H1 (cell line): ENCODE data around the gene HTR3D. TPM values are rescaled to one million over a fixed set of nuclear protein-coding genes. Genes with fewer than 3 reads are reported as not detected.

Experiments used
- CTCF ChIA-PET: fragments of 300-600 bp; sonication (Branson Sonifier 250); formaldehyde crosslinking; loops from one replicate; lab custom pipeline; 2021; ENCODE audit not compliant: partially characterized antibody; lab: Charles Lee
- POLR2A ChIA-PET: fragments of 300-600 bp; sonication (Branson Sonifier 250); formaldehyde crosslinking; loops from one replicate; lab custom pipeline; 2021; ENCODE audit warnings: inconsistent platforms; ENCODE audit not compliant: partially characterized antibody; lab: Charles Lee
- DNase-seq, 2 experiments: peaks; one replicate each; pipeline versions ENCODE4 v3.0.0 to v3.0.0-alpha.2; 2010 to 2022; ENCODE audit warnings: low spot score in 2 of 2, low read depth in 1 of 2, mixed read lengths in 1 of 2
- FAIRE-seq: peaks from 2 replicates; lab custom pipeline; 2011; peaks lifted over from hg19 to GRCh38; lab: Jason Lieb, UNC
- H2AFZ ChIP-seq: 2 replicates; pipeline ENCODE4 v1.8.1; 2012; ENCODE audit warnings: low read length, inconsistent platforms
- H2AK5ac ChIP-seq: 2 replicates; pipeline ENCODE4 v1.6.1; 2013; ENCODE audit warnings: low read depth, low read length
- H2BK120ac ChIP-seq: replicated peaks from 2 replicates; pipeline ENCODE3; 2013; ENCODE audit warnings: low read depth, low read length, inconsistent platforms
- H2BK12ac ChIP-seq: 2 replicates; pipeline ENCODE4 v1.6.1; 2013; ENCODE audit warnings: low read depth, low read length
- H2BK15ac ChIP-seq: 2 replicates; pipeline ENCODE4 v1.6.1; 2013; ENCODE audit warnings: low read length
- H2BK20ac ChIP-seq: 2 replicates; pipeline ENCODE4 v1.6.1; 2013; ENCODE audit warnings: low read length
- H2BK5ac ChIP-seq: 2 replicates; pipeline ENCODE4 v1.6.1; 2013; ENCODE audit warnings: low read depth, low read length
- H3K14ac ChIP-seq: 2 replicates; pipeline ENCODE4 v1.6.1; 2013; ENCODE audit warnings: inconsistent platforms; ENCODE audit not compliant: insufficient read length
- H3K18ac ChIP-seq: 2 replicates; pipeline ENCODE4 v1.6.1; 2013; ENCODE audit warnings: low read length; ENCODE audit errors: extremely low read depth
- H3K23ac ChIP-seq: 2 replicates; pipeline ENCODE4 v1.6.1; 2013; ENCODE audit warnings: inconsistent platforms; ENCODE audit not compliant: insufficient read length
- H3K23me2 ChIP-seq: 2 replicates; pipeline ENCODE4 v1.6.1; 2013; ENCODE audit warnings: low read depth, low read length
- H3K27ac ChIP-seq: 2 replicates; pipeline ENCODE4 v1.6.1; 2011; ENCODE audit warnings: low read depth, low read length, inconsistent platforms
- H3K27me3 ChIP-seq, 4 experiments: replicated peaks in 1 of 4; 1 replicate in 1 of 4; 2 replicates in 3 of 4; pipeline versions ENCODE4 v1.6.1 to v1.8.1; 2011 to 2013; ENCODE audit warnings: low read length in 3 of 4, mild to moderate bottlenecking in 3 of 4, inconsistent platforms in 2 of 4, mixed read lengths in 2 of 4, moderate library complexity in 1 of 4; ENCODE audit not compliant: control insufficient read depth in 3 of 4, insufficient read depth in 3 of 4; ENCODE audit errors: extremely low read depth in 1 of 4
- H3K36me3 ChIP-seq, 4 experiments: 2 replicates each; pipeline versions ENCODE4 v1.6.1 to v1.8.1; 2011 to 2013; ENCODE audit warnings: mild to moderate bottlenecking in 4 of 4, low read length in 3 of 4, moderate library complexity in 2 of 4, control low read depth in 1 of 4, inconsistent platforms in 1 of 4; ENCODE audit not compliant: insufficient read depth in 4 of 4, control insufficient read depth in 2 of 4
- H3K4ac ChIP-seq: replicated peaks from 2 replicates; pipeline ENCODE3; 2013; ENCODE audit warnings: low read length, low read depth, mixed read lengths, inconsistent platforms; ENCODE audit not compliant: insufficient read length
- H3K4me1 ChIP-seq, 4 experiments: replicated peaks in 1 of 4; 1 replicate in 1 of 4; 2 replicates in 3 of 4; pipeline versions ENCODE4 v1.6.1 to v1.8.1; 2011 to 2013; ENCODE audit warnings: low read length in 3 of 4, inconsistent platforms in 2 of 4, mixed read lengths in 1 of 4; ENCODE audit not compliant: insufficient read depth in 4 of 4, control insufficient read depth in 3 of 4
- H3K4me2 ChIP-seq, 2 experiments: 2 replicates each; pipeline versions ENCODE4 v1.6.1 to v1.8.1; 2011 to 2013; ENCODE audit warnings: low read depth in 2 of 2, low read length in 2 of 2, control low read depth in 1 of 2, inconsistent platforms in 1 of 2, mild to moderate bottlenecking in 1 of 2; ENCODE audit not compliant: insufficient read depth in 1 of 2
- H3K4me3 ChIP-seq, 4 experiments: fragments of 200-600, 300-600 bp in 1 of 4; sonication (generic), shearing (Covaris generic), sonication (Bioruptor Twin) in 1 of 4; 2 replicates each; pipeline versions ENCODE4 v1.5.1 to v1.8.1; 2011 to 2016; ENCODE audit warnings: low read length in 4 of 4, low read depth in 3 of 4, control low read depth in 2 of 4, inconsistent platforms in 2 of 4, mild to moderate bottlenecking in 2 of 4, mixed read lengths in 1 of 4, moderate library complexity in 1 of 4; ENCODE audit not compliant: insufficient read depth in 2 of 4; ENCODE audit errors: extremely low read depth in 1 of 4
- H3K56ac ChIP-seq: replicated peaks from 2 replicates; pipeline ENCODE3; 2013; ENCODE audit warnings: low read depth, mild to moderate bottlenecking, mixed read lengths, low read length, inconsistent platforms; ENCODE audit not compliant: insufficient read length
- H3K79me1 ChIP-seq: 2 replicates; pipeline ENCODE4 v1.6.1; 2013; ENCODE audit warnings: low read depth, low read length, control low read depth
- H3K79me2 ChIP-seq, 2 experiments: 2 replicates each; pipeline versions ENCODE4 v1.6.1 to v1.8.1; 2012 to 2013; ENCODE audit warnings: low read length in 2 of 2, mild to moderate bottlenecking in 2 of 2, inconsistent platforms in 1 of 2; ENCODE audit not compliant: insufficient read depth in 2 of 2, control insufficient read depth in 1 of 2
- H3K9ac ChIP-seq, 4 experiments: replicated peaks in 1 of 4; 1 replicate in 1 of 4; 2 replicates in 3 of 4; pipeline versions ENCODE4 v1.6.1 to v1.8.1; 2011 to 2013; ENCODE audit warnings: low read depth in 3 of 4, low read length in 3 of 4, control low read depth in 2 of 4, mild to moderate bottlenecking in 2 of 4, moderate library complexity in 2 of 4, inconsistent platforms in 1 of 4; ENCODE audit errors: extremely low read depth in 1 of 4
- H3K9me3 ChIP-seq, 2 experiments: 2 replicates each; pipeline versions ENCODE4 v1.6.1 to v1.8.1; 2012 to 2013; ENCODE audit warnings: mild to moderate bottlenecking in 2 of 2, moderate library complexity in 2 of 2, control low read depth in 1 of 2, inconsistent platforms in 1 of 2, low read depth in 1 of 2, low read length in 1 of 2, mixed read lengths in 1 of 2; ENCODE audit not compliant: insufficient read depth in 2 of 2
- H4K20me1 ChIP-seq, 2 experiments: replicated peaks in 1 of 2; 2 replicates each; pipeline versions ENCODE3 to v1.8.1; 2011 to 2013; ENCODE audit warnings: inconsistent platforms in 2 of 2, low read length in 2 of 2, mild to moderate bottlenecking in 1 of 2; ENCODE audit not compliant: insufficient read depth in 2 of 2, control insufficient read depth in 1 of 2
- H4K5ac ChIP-seq: 2 replicates; pipeline ENCODE4 v1.6.1; 2013; ENCODE audit warnings: low read length, low read depth, mixed read lengths, inconsistent platforms; ENCODE audit not compliant: insufficient read length
- H4K8ac ChIP-seq: 2 replicates; pipeline ENCODE4 v1.8.0; 2013; ENCODE audit warnings: mild to moderate bottlenecking, moderate library complexity, low read length, inconsistent platforms; ENCODE audit not compliant: insufficient read depth; ENCODE audit errors: extremely low read depth
- H4K91ac ChIP-seq: replicated peaks from 2 replicates; pipeline ENCODE3; 2013; ENCODE audit warnings: low read length, mixed read lengths, inconsistent platforms; ENCODE audit not compliant: insufficient read length
- CHD1 ChIP-seq: IDR thresholded peaks from 2 replicates; pipeline ENCODE4 v1.6.1; 2012; ENCODE audit warnings: low read depth, low read length, improper control_type of control experiment
- FOSL1 ChIP-seq: IDR thresholded peaks from 2 replicates; pipeline ENCODE4 v1.6.1; 2011; ENCODE audit warnings: mild to moderate bottlenecking, low read depth, low read length, moderate library complexity; ENCODE audit not compliant: insufficient read depth
- HDAC6 ChIP-seq: IDR thresholded peaks from one replicate; pipeline ENCODE4 v1.7.1; 2012; ENCODE audit warnings: low read depth, mild to moderate bottlenecking, inconsistent platforms, low read length, moderate library complexity
- JUND ChIP-seq: IDR thresholded peaks from 2 replicates; pipeline ENCODE4 v1.6.1; 2011; ENCODE audit warnings: mild to moderate bottlenecking, improper control_type of control experiment, low read length
- RFX5 ChIP-seq: IDR thresholded peaks from 2 replicates; pipeline ENCODE4 v1.6.1; 2011; ENCODE audit warnings: low read depth, low read length, improper control_type of control experiment, borderline replicate concordance
- SIRT6 ChIP-seq: IDR thresholded peaks from one replicate; pipeline ENCODE4 v1.7.1; 2012; ENCODE audit warnings: low read length, inconsistent platforms
- TAF1 ChIP-seq: IDR thresholded peaks from 2 replicates; pipeline ENCODE4 v1.6.1; 2011; ENCODE audit warnings: mild to moderate bottlenecking, low read depth, low read length
- TBP ChIP-seq: IDR thresholded peaks from 2 replicates; pipeline ENCODE4 v1.6.1; 2011; ENCODE audit warnings: low read depth, low read length, improper control_type of control experiment
- WGBS, 2 experiments: shearing (Covaris generic) in 1 of 2; methylation state at CpG; one replicate each; pipeline versions ENCODE4 v1.1.6 to v1.1.7; 2013 to 2015; ENCODE audit warnings: low lambda C conversion rate in 2 of 2, mixed read lengths in 2 of 2, inconsistent platforms in 1 of 2, low coverage in 1 of 2, missing lambda C conversion rate in 1 of 2; ENCODE audit not compliant: insufficient replicate concordance in 2 of 2, insufficient coverage in 1 of 2, insufficient read length in 1 of 2; ENCODE audit errors: extremely low coverage in 1 of 2, missing lambda C conversion rate in 1 of 2; 5-methylcytosine and 5-hydroxymethylcytosine counted together
- polyA plus RNA-seq, 7 experiments: library from polyadenylated mRNA; depleted of rRNA in 3 of 7; stranded (reverse) in 5 of 7; unstranded in 2 of 7; fragments of >200 nt in 5 of 7; fragments of 200-250 nt in 2 of 7; gene quantifications; 1 replicate in 5 of 7; 2 replicates in 1 of 7; 4 replicates in 1 of 7; pipeline versions ENCODE4 v1.2.1 to v1.2.3, GENCODE V29; 2011 to 2013; ENCODE audit warnings: missing spikeins in 2 of 7, mixed read lengths in 2 of 7
- total RNA-seq: library from RNA; stranded (reverse); fragmentation: NEBNext Ultra II Directional; extraction: Animal tissue kit (Norgen Biotek cat#: 25700); gene quantifications from 2 replicates; pipeline ENCODE4 v1.2.1, GENCODE V29; 2021

Gene HTR3D
- total and polyA plus RNA-seq, 2 of the 8 experiments (the other 6 are each of a cell fraction or from before 2014, with no cell fraction given) = not detected

DNA sequence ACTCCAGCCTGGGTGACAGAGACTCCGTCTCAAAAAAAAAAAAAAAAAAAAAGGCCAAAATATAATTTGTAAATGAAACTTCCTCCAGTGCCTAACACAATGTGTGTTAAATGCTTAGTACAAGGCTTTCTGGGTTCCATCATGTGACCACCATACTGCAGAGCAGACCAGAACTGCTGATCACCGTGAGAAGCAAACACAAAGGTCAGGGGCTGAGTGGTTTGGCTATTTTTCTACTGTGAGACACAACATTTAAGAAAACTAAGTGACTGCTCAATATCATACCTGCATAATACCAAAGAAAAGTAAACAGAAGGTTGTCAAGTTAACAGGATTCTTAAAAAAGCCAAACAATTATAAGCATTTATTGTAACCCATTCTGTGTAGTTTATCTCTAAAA is 27.1 kb upstream of the HTR3D start:
- peaks cover 3 to 15% of the 10 kb centered on the region in 2 experiments; a peak in 1 of 4 replicates for H3K79me2 ChIP-seq
- no peak overlapping the region for H3K4me2 ChIP-seq
- no peak overlapping the region for H3K56ac ChIP-seq
- H2BK120ac ChIP-seq = no peak overlapping the region
- no peak overlapping the region for H2BK5ac ChIP-seq
- H4K20me1 ChIP-seq = peaks cover under 1 to 3% of the 10 kb centered on the region in 2 experiments
- no peak overlapping the region for H3K4ac ChIP-seq
- H3K27ac ChIP-seq = no peak overlapping the region
- no peak overlapping the region for H2AFZ ChIP-seq
- H3K18ac ChIP-seq = no peak overlapping the region
- CTCF ChIA-PET = interaction anchor here (0.5 to 3.5 kb wide), 5 partner anchors 12 to 374 kb away, joined by 3 to 14 read pairs (median 3); no protein-coding TSS in a partner anchor
- no peak overlapping the region for H4K5ac ChIP-seq
- H3K79me1 ChIP-seq = no peaks in the 10 kb centered on the region; the same call in 1 of the 2 replicates
- no peak overlapping the region for H3K14ac ChIP-seq
- no peak overlapping the region for H2BK20ac ChIP-seq
- POLR2A ChIA-PET = no interaction called here
- H3K9ac ChIP-seq = no peak overlapping the region
- H3K36me3 ChIP-seq = peaks cover 0 to 6% (median 2%) of the 10 kb centered on the region in 4 experiments; a peak in 4 of 8 replicates
- H4K91ac ChIP-seq = no peak overlapping the region
- no peak overlapping the region for H2BK12ac ChIP-seq
- 78% methylated on average over 2 of the region's 2 CpGs; no CpG with 5 or more reads in 1 of the 2 experiments for WGBS, 2 experiments
- H2AK5ac ChIP-seq = no peak overlapping the region
- DNase-seq (no peak), FAIRE-seq (no peak)
- H3K9me3 ChIP-seq = no peaks in the 10 kb centered on the region
- no peak overlapping the region for H3K23ac ChIP-seq
- no peaks in the 10 kb centered on the region for H3K23me2 ChIP-seq
- H2BK15ac ChIP-seq = no peak overlapping the region
- no peaks in the 10 kb centered on the region; a peak in 1 of 7 replicates for H3K4me1 ChIP-seq
- no peaks in the 10 kb centered on the region for H3K27me3 ChIP-seq
- no peak for TF ChIP-seq HDAC6
- no peak for TF ChIP-seq TBP
- no peak for TF ChIP-seq CHD1
- no peak for TF ChIP-seq SIRT6
- TF ChIP-seq RFX5 = no peak
- no peak for TF ChIP-seq JUND
- TF ChIP-seq TAF1 = no peak
- TF ChIP-seq FOSL1 = no peak
- no peak overlapping the region for H3K4me3 ChIP-seq
- H4K8ac ChIP-seq = no peak overlapping the region
